GM12891 (cell line): Measurements from ENCODE around the gene CFAP97D1.

Experiments
- POLR2A ChIP-seq: IDR thresholded peaks from 2 replicates; pipeline ENCODE4 v1.6.1; 2011; ENCODE audit warnings: low read depth, low read length, control low read depth
- POLR2AphosphoS5 ChIP-seq: IDR thresholded peaks from 2 replicates; pipeline ENCODE4 v1.6.1; 2011; ENCODE audit warnings: low read depth, low read length, control low read depth
- TAF1 ChIP-seq: IDR thresholded peaks from 2 replicates; pipeline ENCODE4 v1.6.1; 2011; ENCODE audit warnings: low read depth, low read length, control low read depth

DNA sequence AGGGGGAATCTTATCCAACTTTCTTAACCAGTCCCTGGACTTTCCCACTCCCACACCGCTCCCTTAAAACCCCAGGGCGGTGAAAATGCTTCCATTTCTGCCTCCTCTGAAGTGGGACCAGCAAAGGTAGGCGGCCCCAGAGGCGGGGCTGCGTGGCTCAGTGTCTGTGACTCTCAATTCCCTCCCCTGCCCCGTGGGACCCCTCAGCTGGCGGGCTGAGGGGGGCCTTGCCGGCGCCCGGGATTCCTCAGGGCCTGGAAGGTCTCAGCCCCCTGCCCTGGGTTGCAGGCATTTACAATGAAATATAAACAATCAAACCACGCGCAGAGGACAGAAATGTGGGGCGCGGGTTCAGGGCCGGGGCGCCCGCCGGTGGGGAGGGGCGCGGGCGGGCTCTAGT lies 25.3 kb upstream of the CFAP97D1 start:
- no peak for TF ChIP-seq POLR2A
- no peak for TF ChIP-seq TAF1
- no peak for TF ChIP-seq POLR2AphosphoS5
